NOMO-1 (cell line): Measurements from ENCODE around the gene STAB2.

Source experiments
- DNase-seq, 2 experiments: peaks; one replicate each; lab custom pipeline; 2025; ENCODE audit not compliant: unreplicated experiment in 2 of 2; lab: John Stamatoyannopoulos, UW

STAB2 gene

GRCh38 chr12:103735291-103735690 lies 148.2 kb downstream of the STAB2 start:
- no peak for DNase-seq

DNA sequence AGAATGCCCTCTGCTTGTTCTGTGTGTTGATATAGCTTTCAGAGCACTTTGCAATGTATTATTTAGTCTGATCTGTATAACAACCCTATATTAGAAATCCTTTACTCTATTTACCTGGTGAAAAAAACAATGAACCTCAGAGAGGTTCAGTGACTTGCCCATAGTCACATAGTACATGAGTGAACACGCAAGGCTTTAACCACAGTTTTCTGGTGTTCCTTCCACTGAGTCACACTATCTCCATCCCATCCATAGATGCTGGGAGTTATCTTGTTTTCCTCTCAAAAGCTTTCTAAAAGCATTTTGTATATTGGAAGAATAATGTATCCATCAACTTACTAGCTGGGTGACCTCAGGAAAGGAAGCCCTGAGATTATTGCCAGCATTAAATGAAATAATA lies 149.5 kb downstream of the STAB2 start:
- no peak for DNase-seq

GRCh38 chr12:103737881-103738280 lies 150.8 kb downstream of the STAB2 start:
- DNase-seq, result no peak

- no peak for DNase-seq
Measured at GRCh38 chr12:103742349-103742932, 155.4 kb downstream of the STAB2 start.

GRCh38 chr12:103743788-103744187 lies 156.7 kb downstream of the STAB2 start:
- no peak for DNase-seq

DNA sequence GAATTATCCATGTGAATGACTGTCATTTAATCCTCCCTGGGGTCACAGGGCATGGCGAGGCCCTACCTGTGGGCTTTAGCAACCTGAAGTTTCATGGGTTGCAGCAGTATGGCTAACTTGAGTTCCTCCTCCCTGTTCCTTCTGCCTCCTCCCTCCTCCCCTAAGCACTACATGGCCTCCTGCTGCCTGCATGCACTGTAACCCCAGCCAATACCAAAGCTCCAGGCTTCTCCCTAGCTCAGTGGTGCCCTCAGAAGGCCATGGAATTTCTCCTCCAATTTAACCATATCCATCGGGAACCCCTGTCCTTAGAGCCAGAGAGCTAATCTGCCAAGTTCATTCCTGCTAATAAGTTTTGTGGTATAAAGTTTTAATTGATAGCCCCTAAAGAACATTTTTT lies 158.9 kb downstream of the STAB2 start:
- no peak for DNase-seq

DNA sequence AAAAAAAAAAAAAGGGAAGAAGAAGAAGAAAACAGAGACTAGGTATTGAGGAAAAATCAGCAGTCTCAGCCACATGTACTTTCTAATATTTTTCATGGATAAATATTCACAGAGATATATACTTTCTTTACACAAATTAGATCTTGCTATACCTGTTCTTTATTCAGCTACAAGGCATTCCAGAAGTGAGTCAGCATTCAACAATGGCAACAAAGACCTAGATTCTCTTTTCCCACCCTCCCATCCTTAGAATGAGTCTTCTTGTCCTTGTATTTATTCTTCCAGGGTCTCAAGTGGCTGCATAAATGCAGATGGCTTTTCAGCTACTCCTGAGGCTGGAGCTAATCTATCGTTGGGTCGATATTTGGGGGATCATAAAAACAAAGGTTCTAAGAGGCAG lies 160.9 kb downstream of the STAB2 start:
- no peak for DNase-seq

DNA sequence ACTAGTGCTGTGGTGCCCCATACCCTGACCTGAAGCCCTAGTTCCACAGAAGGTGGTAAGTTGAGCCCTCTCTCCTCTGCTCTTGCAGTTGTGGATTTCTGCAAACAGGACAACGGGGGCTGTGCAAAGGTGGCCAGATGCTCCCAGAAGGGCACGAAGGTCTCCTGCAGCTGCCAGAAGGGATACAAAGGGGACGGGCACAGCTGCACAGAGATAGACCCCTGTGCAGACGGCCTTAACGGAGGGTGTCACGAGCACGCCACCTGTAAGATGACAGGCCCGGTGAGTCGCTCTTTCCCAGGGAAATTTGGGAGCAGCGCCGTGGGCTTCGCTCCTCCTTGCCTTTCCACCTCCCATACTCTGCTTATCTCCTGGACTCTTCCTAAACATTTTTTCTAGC lies 161.8 kb downstream of the STAB2 start:
- no peak for DNase-seq

- DNase-seq, result no peak
Measured at GRCh38 chr12:103751171-103751570, 164.1 kb downstream of the STAB2 start.

GRCh38 chr12:103751600-103751999 lies 164.5 kb downstream of the STAB2 start:
- no peak for DNase-seq

- DNase-seq, result no peak
Measured at GRCh38 chr12:103755425-103755824, 168.4 kb downstream of the STAB2 start.

DNA sequence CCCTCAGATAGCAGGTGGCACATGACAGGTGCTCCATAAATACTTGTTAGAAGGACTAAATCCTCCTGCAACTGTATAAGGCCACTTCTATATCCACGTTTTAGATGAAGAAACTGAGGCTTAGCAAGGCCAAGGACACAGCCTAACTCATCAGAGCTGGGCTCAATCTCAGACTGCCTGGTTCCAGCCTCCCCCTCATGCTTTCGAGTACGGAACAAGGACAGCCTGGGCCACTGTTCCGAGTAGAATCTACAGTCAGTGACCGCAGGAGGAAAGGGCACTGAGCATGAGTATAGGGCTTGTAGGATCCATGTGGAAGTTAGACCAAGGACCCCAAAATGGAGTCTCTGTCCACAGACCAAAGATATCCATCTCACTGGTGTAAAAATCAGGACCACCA lies 169.4 kb downstream of the STAB2 start:
- DNase-seq, result no peak

DNA sequence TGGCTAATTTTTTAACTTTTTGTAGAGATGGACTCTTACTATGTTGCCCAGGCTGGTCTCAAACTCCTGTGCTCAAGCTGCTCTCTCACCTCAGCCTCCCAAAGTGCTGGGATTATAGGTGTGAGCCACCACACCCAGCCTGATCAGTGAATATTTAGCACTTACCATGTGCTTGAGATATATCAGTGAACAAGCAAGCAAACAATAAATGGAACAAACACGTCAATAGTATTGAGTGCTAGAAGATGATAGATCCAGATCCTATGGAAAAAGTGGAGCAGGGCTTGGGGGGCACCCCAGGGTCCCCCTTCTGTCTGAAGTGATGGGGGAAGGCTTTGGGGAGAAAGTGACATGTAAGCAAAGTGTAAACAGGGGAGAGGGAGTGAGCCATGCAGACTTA lies 170.2 kb downstream of the STAB2 start:
- DNase-seq, result no peak

DNA sequence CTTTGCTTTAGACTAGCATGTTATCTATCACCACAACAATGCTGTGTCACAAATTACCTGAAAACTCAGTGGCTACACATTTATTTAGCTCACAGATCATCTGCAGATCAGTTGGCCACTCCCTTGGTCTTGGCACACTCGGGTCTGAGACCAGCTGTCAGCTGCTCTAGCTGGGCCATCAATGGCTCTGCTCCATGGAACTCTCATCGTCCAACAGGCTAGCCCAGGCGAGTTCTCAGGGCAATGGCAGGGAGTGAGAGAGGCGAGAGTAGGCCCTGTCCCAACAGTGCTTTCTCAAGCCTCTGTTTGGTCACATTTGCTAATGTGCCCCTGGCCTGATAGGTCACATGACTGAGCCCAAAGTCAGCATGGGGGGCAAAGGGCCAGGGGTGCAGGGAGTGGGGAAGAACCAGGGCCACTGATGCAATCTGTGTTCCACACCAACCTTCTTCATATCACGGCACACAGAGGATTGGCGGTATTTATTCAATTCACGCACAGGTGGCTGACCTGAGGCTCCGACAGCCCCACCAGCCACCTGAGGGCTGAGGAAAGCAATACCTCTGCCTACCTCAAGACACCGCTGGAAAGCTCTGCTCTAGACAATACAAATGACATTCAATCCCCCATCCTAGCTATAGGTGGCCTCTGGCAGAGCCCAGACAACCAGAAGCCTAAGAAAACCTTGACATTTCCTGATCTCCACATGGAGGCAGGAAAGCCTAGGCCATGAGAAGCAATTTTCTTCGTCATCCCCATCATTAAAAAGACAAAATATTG lies 171.4 kb downstream of the STAB2 start:
- DNase-seq, result no peak

GRCh38 chr12:103762473-103762872 lies 175.4 kb downstream of the STAB2 start:
- no peak for DNase-seq

GRCh38 chr12:103765322-103765721 lies 178.2 kb downstream of the STAB2 start:
- no peak for DNase-seq

GRCh38 chr12:103766028-103766427 lies 179.0 kb downstream of the STAB2 start:
- no peak for DNase-seq

GRCh38 chr12:103768467-103769123 lies 181.5 kb downstream of the STAB2 start:
- DNase-seq, result peak in 1 of 2 experiments; percentile 29

GRCh38 chr12:103769240-103769945 lies 182.3 kb downstream of the STAB2 start:
- no peak for DNase-seq

DNA sequence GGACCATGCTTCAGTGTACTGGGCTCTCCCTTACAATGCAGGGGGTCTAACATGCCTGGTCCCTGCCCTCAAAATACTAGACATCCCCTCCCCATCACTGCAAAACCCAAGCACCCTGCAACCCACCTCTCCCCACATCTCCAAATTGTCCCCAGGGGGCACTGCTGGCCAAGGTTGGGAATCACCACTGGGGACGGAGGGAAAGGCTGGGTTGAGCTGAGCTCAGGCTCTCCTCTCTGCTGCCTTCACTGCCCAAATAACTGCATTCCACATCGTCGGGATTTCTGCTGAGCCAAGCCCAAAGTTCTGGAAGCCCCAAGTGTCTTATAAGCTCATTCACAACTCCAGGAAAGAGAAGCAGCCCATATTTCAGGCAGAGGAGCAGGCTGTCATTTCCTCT lies 184.4 kb downstream of the STAB2 start:
- no peak for DNase-seq

GRCh38 chr12:103772367-103773108 lies 185.5 kb downstream of the STAB2 start:
- DNase-seq, result no peak
